HepG2 (cell line): ENCODE measurements around the gene DMAC1. TPM values are rescaled to one million over a fixed set of nuclear protein-coding genes. Genes with fewer than 3 reads are reported as not detected.
A peak's percentile ranks its signal among the peaks of the same experiment; 100 is the strongest.

Experiments
- ELF4 ChIP-seq: sonication (generic); formaldehyde crosslinking; IDR thresholded peaks from 2 replicates; pipeline ENCODE4 v1.5.0; 2020; ENCODE audit warnings: missing genetic modification reagents, mild to moderate bottlenecking, moderate library complexity, borderline replicate concordance
- HMG20B ChIP-seq: conservative IDR thresholded peaks from 2 replicates; pipeline ENCODE4 v1.6.1; 2016; ENCODE audit warnings: missing genetic modification reagents, missing compliant biosample characterization
- MAF1 ChIP-seq: sonication (generic); formaldehyde crosslinking; IDR thresholded peaks from 2 replicates; pipeline ENCODE4 v1.5.0; 2020; ENCODE audit warnings: missing genetic modification reagents, borderline replicate concordance
- MAZ ChIP-seq, 2 experiments: sonication (generic) in 1 of 2; formaldehyde crosslinking in 1 of 2; IDR thresholded peaks; 2 replicates each; pipeline versions ENCODE4 v1.5.0 to v1.6.1; 2012 to 2020; ENCODE audit warnings: low read depth in 2 of 2, mild to moderate bottlenecking in 2 of 2, borderline replicate concordance in 1 of 2, improper control_type of control experiment in 1 of 2, low read length in 1 of 2, missing genetic modification reagents in 1 of 2, moderate library complexity in 1 of 2
- MNT ChIP-seq: fragments of 450-650 bp; IDR thresholded peaks from 2 replicates; pipeline ENCODE4 v1.6.1; 2016
- ZHX2 ChIP-seq, 2 experiments: sonication (generic) in 1 of 2; formaldehyde crosslinking in 1 of 2; IDR thresholded peaks; 2 replicates each; pipeline versions ENCODE4 v1.6.1 to v1.9.0; 2014 to 2022; ENCODE audit warnings: antibody characterized with exemption in 1 of 2, borderline replicate concordance in 1 of 2, inconsistent platforms in 1 of 2, low read depth in 1 of 2, missing genetic modification reagents in 1 of 2
- ZNF296 ChIP-seq: sonication (generic); formaldehyde crosslinking; conservative IDR thresholded peaks from 2 replicates; pipeline ENCODE4 v1.5.0; 2020; ENCODE audit warnings: mild to moderate bottlenecking, missing genetic modification reagents
- ZNF335 ChIP-seq: sonication (generic); formaldehyde crosslinking; IDR thresholded peaks from 2 replicates; pipeline ENCODE4 v1.4.0; 2020; ENCODE audit warnings: missing genetic modification reagents
- ZNF382 ChIP-seq: sonication (generic); formaldehyde crosslinking; IDR thresholded peaks from 2 replicates; pipeline ENCODE4 v1.5.0; 2020; ENCODE audit warnings: missing genetic modification reagents, mild to moderate bottlenecking, borderline replicate concordance
- ZNF446 ChIP-seq: sonication (generic); formaldehyde crosslinking; IDR thresholded peaks from 2 replicates; pipeline ENCODE4 v1.5.0; 2020; ENCODE audit warnings: mild to moderate bottlenecking, missing genetic modification reagents
- ZNF562 ChIP-seq: sonication (generic); formaldehyde crosslinking; IDR thresholded peaks from 2 replicates; pipeline ENCODE4 v1.8.0; 2022; ENCODE audit warnings: missing genetic modification reagents, borderline replicate concordance
- ZNF569 ChIP-seq: sonication (generic); formaldehyde crosslinking; IDR thresholded peaks from 2 replicates; pipeline ENCODE4 v1.5.0; 2020; ENCODE audit warnings: mild to moderate bottlenecking, missing genetic modification reagents, moderate library complexity, borderline replicate concordance
- ZNF850 ChIP-seq: sonication (generic); formaldehyde crosslinking; conservative IDR thresholded peaks from 2 replicates; pipeline ENCODE4 v1.9.0; 2021; ENCODE audit warnings: mild to moderate bottlenecking, missing genetic modification reagents
- polyA plus RNA-seq, 8 experiments: library from polyadenylated mRNA; depleted of rRNA in 3 of 8; stranded (reverse) in 7 of 8; unstranded in 1 of 8; fragments of >200 nt; fragmentation: Illumina TruSeq in 4 of 8; extraction: Trizol in 4 of 8; gene quantifications; 2 replicates each; pipeline versions ENCODE4 v1.2.1 to v1.2.3, GENCODE V29; 2011 to 2016; ENCODE audit warnings: low read depth in 4 of 8, missing spikeins in 1 of 8, mixed read lengths in 1 of 8; ENCODE audit not compliant: insufficient read depth in 1 of 8
- total RNA-seq, 5 experiments: library from RNA; depleted of rRNA; stranded (reverse); fragments of >200 nt; fragmentation: Illumina TruSeq; extraction: Trizol; gene quantifications; 2 replicates each; pipeline ENCODE4 v1.2.3, GENCODE V29; 2016; ENCODE audit warnings: low read depth in 1 of 5
- TF ChIP-seq, protein P1 (sequence below): sonication (generic); formaldehyde crosslinking; IDR thresholded peaks from 2 replicates; pipeline ENCODE4 v1.9.0; 2021; ENCODE audit warnings: missing genetic modification reagents, borderline replicate concordance
- TF ChIP-seq, protein P2 (sequence below): IDR thresholded peaks from 2 replicates; pipeline ENCODE4 v1.6.1; 2016; ENCODE audit warnings: missing compliant biosample characterization, missing genetic modification reagents, borderline replicate concordance

Gene DMAC1
- total and polyA plus RNA-seq, 2 of the 13 experiments (the other 11 are each of a cell fraction or from before 2014, with no cell fraction given) = 44.3 to 72.9 TPM

DNA sequence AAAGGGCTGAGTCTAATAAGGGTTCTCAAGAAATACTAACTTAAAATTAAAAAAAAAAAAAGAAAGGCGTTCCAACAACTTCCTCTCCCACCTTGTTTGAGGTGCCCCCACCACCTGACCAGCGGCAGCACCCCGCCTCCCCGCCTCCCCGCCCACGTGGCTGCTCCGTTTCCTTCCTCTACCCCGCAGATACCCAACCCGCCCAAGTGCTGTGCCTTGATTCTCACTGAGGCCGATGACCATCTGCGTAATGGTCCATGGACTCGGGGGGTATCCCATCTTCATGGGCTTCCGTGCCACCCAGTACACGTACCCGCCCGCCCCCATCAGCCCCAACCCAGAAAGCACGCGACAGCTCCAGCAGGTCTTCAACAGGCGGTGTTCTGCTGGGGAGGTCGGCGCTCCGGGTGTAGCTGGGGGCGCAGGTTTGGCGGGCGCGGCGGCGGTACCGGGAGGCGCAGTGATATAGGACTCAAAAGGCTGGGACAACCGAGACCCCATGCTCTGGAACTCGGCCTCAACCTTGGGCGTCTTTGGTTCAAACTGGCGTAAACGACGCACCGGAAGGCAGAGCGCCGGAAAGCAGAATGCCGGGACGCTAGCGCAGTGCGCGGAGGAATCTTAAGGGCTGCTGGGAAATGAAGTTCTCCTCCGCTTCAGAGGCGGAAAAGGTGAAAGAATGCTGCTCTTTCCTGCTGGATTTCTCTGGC is at the start of gene DMAC1 (continued):
- TF ChIP-seq ZHX2 (IDR thresholded peaks at IDR 0.05; ENCODE audit: low read depth) (0 out of 2 replicates have a peak, but pooled peaks have one; percentile 71), ZHX2 (CRISPR knock-in tag; IDR thresholded peaks at IDR 0.05; ENCODE audit: borderline replicate concordance) (no peak), MNT (0 out of 2 replicates have a peak, but pooled peaks have one; percentile 1), ZNF335 (CRISPR knock-in tag) (0 out of 2 replicates have a peak, but pooled peaks have one; percentile 34), HMG20B (CRISPR knock-in tag) (no peak), ZNF446 (no peak), ZNF382 (CRISPR knock-in tag) (no peak), MAF1 (CRISPR knock-in tag) (no peak), ZNF296 (CRISPR knock-in tag) (0 out of 2 replicates have a peak, but pooled peaks have one; percentile 37), ZNF562 (no peak), ZNF569 (CRISPR knock-in tag) (no peak), ELF4 (CRISPR knock-in tag) (no peak), ZNF850 (CRISPR knock-in tag) (no peak), MAZ (IDR thresholded peaks at IDR 0.05; ENCODE audit: borderline replicate concordance, low read depth, low read length) (no peak), MAZ (CRISPR knock-in tag; IDR thresholded peaks at IDR 0.05; ENCODE audit: low read depth) (0 out of 2 replicates have a peak, but pooled peaks have one; percentile 32)
- TF ChIP-seq, protein P1, sequence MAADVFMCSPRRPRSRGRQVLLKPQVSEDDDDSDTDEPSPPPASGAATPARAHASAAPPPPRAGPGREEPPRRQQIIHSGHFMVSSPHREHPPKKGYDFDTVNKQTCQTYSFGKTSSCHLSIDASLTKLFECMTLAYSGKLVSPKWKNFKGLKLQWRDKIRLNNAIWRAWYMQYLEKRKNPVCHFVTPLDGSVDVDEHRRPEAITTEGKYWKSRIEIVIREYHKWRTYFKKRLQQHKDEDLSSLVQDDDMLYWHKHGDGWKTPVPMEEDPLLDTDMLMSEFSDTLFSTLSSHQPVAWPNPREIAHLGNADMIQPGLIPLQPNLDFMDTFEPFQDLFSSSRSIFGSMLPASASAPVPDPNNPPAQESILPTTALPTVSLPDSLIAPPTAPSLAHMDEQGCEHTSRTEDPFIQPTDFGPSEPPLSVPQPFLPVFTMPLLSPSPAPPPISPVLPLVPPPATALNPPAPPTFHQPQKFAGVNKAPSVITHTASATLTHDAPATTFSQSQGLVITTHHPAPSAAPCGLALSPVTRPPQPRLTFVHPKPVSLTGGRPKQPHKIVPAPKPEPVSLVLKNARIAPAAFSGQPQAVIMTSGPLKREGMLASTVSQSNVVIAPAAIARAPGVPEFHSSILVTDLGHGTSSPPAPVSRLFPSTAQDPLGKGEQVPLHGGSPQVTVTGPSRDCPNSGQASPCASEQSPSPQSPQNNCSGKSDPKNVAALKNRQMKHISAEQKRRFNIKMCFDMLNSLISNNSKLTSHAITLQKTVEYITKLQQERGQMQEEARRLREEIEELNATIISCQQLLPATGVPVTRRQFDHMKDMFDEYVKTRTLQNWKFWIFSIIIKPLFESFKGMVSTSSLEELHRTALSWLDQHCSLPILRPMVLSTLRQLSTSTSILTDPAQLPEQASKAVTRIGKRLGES = no peak
- TF ChIP-seq, protein P2, sequence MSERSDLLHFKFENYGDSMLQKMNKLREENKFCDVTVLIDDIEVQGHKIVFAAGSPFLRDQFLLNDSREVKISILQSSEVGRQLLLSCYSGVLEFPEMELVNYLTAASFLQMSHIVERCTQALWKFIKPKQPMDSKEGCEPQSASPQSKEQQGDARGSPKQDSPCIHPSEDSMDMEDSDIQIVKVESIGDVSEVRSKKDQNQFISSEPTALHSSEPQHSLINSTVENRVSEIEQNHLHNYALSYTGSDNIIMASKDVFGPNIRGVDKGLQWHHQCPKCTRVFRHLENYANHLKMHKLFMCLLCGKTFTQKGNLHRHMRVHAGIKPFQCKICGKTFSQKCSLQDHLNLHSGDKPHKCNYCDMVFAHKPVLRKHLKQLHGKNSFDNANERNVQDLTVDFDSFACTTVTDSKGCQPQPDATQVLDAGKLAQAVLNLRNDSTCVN = peak; percentile 31; the same call in 1 of the 2 replicates
